Neural progenitor cell (in vitro differentiated cells): ENCODE measurements around the gene NPRL2.
"Not testable (repeated sequence)": the region's sequence is repeated elsewhere in the genome, so short reads cannot be mapped to it uniquely, and the experiment has no call there.

Source experiments
- EZH2 ChIP-seq: fragments of 200-600 bp; sonication (generic); IDR thresholded peaks from 2 replicates; pipeline ENCODE4 v1.6.1; 2017; ENCODE audit warnings: antibody characterized with exemption, mild to moderate bottlenecking, moderate library complexity
- EZH2phosphoT487 ChIP-seq: fragments of 200-600 bp; sonication (generic); IDR thresholded peaks from 2 replicates; pipeline ENCODE4 v1.6.1; 2017; ENCODE audit warnings: antibody characterized with exemption
- TF ChIP-seq, protein P1 (sequence below): fragments of 200-600 bp; sonication (generic); IDR thresholded peaks from 2 replicates; pipeline ENCODE4 v1.5.1; 2017; ENCODE audit warnings: antibody characterized with exemption, mild to moderate bottlenecking

DNA sequence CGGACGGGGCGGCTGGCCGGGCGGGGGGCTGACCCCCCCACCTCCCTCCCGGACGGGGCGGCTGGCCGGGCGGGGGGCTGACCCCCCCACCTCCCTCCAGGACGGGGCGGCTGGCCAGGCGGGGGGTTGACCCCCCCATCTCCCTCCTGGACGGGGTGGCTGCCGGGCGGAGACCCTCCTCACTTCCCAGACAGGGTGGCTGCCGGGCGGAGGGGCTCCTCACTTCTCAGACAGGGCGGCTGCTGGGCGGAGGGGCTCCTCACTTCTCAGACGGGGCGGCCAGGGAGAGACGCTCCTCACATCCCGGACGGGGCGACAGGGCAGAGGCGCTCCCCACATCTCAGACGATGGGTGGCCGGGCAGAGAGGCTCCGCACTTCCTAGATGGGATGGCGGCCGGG lies 38.5 kb downstream of the NPRL2 start:
- TF ChIP-seq, protein P1, sequence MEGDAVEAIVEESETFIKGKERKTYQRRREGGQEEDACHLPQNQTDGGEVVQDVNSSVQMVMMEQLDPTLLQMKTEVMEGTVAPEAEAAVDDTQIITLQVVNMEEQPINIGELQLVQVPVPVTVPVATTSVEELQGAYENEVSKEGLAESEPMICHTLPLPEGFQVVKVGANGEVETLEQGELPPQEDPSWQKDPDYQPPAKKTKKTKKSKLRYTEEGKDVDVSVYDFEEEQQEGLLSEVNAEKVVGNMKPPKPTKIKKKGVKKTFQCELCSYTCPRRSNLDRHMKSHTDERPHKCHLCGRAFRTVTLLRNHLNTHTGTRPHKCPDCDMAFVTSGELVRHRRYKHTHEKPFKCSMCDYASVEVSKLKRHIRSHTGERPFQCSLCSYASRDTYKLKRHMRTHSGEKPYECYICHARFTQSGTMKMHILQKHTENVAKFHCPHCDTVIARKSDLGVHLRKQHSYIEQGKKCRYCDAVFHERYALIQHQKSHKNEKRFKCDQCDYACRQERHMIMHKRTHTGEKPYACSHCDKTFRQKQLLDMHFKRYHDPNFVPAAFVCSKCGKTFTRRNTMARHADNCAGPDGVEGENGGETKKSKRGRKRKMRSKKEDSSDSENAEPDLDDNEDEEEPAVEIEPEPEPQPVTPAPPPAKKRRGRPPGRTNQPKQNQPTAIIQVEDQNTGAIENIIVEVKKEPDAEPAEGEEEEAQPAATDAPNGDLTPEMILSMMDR = not testable (repeated sequence)
- not testable (repeated sequence) for TF ChIP-seq EZH2, EZH2phosphoT487
